K562 (cell line): ENCODE data around the gene GBX1. TPM values are rescaled to one million over a fixed set of nuclear protein-coding genes. Genes with fewer than 3 reads are reported as not detected.
A peak's percentile ranks its signal among the peaks of the same experiment; 100 is the strongest.

Experiments used
- CCNT2 ChIP-seq: IDR thresholded peaks from 2 replicates; pipeline ENCODE4 v1.6.1; 2011; ENCODE audit warnings: borderline replicate concordance, low read depth, mild to moderate bottlenecking, moderate library complexity, mixed read lengths, low read length; ENCODE audit not compliant: insufficient read length; ENCODE audit errors: extremely low read depth
- CREB1 ChIP-seq, 2 experiments: sonication (generic) in 1 of 2; formaldehyde crosslinking in 1 of 2; IDR thresholded peaks; 2 replicates each; pipeline versions ENCODE4 v1.6.1 to v1.8.0; 2012 to 2022; ENCODE audit warnings: inconsistent platforms in 1 of 2, mild to moderate bottlenecking in 1 of 2, missing genetic modification reagents in 1 of 2, moderate library complexity in 1 of 2
- EHMT2 ChIP-seq: fragments of 450-650 bp; IDR thresholded peaks from 2 replicates; pipeline ENCODE4 v1.6.1; 2018; ENCODE audit warnings: antibody characterized with exemption
- ELF4 ChIP-seq: fragments of 450-650 bp; formaldehyde crosslinking; IDR thresholded peaks from 2 replicates; pipeline ENCODE4 v1.4.0; 2022; ENCODE audit warnings: missing genetic modification characterization
- HEY1 ChIP-seq: fragments of 250-450 bp; sonication (Bioruptor Pico); IDR thresholded peaks from 2 replicates; pipeline ENCODE4 v1.5.0; 2020; ENCODE audit warnings: mild to moderate bottlenecking, moderate library complexity, borderline replicate concordance
- ID3 ChIP-seq, 2 experiments: fragments of 250-450 bp in 1 of 2; fragments of 450-650 bp in 1 of 2; sonication (Bioruptor Pico) in 1 of 2; IDR thresholded peaks; 2 replicates each; pipeline versions ENCODE4 v1.6.1 to v1.8.0; 2016 to 2021; ENCODE audit warnings: mild to moderate bottlenecking in 2 of 2, moderate library complexity in 2 of 2, missing compliant biosample characterization in 1 of 2, missing genetic modification characterization in 1 of 2
- ILF3 ChIP-seq: fragments of 450-650 bp; IDR thresholded peaks from 2 replicates; pipeline ENCODE4 v1.6.1; 2018; ENCODE audit warnings: antibody characterized with exemption, mild to moderate bottlenecking, moderate library complexity, borderline replicate concordance
- KLF1 ChIP-seq: fragments of 450-650 bp; IDR thresholded peaks from 2 replicates; pipeline ENCODE4 v1.6.1; 2016; ENCODE audit warnings: missing genetic modification characterization, missing compliant biosample characterization
- MAFF ChIP-seq: IDR thresholded peaks from 2 replicates; pipeline ENCODE4 v1.6.1; 2012; ENCODE audit warnings: low read length, improper control_type of control experiment
- MTA2 ChIP-seq: fragments of 450-650 bp; IDR thresholded peaks from 2 replicates; pipeline ENCODE4 v1.6.1; 2016; ENCODE audit warnings: low read depth
- MTA3 ChIP-seq: fragments of 450-650 bp; formaldehyde crosslinking; IDR thresholded peaks from 2 replicates; pipeline ENCODE4 v1.6.1; 2017; ENCODE audit warnings: mild to moderate bottlenecking, borderline replicate concordance
- NCOA1 ChIP-seq: fragments of 450-650 bp; IDR thresholded peaks from 2 replicates; pipeline ENCODE4 v1.6.1; 2016; ENCODE audit warnings: low read depth
- NR2C1 ChIP-seq, 2 experiments: fragments of 450-650 bp; IDR thresholded peaks; 2 replicates each; pipeline ENCODE4 v1.6.1; 2017; ENCODE audit warnings: mild to moderate bottlenecking in 2 of 2, antibody characterized with exemption in 1 of 2, inconsistent platforms in 1 of 2, missing compliant biosample characterization in 1 of 2, missing genetic modification characterization in 1 of 2
- RBFOX2 ChIP-seq: fragments of 200-400 bp; formaldehyde crosslinking; IDR thresholded peaks from 2 replicates; pipeline ENCODE4 v1.6.1; 2017; ENCODE audit warnings: low read depth, mild to moderate bottlenecking, low read length, moderate library complexity
- RBM25 ChIP-seq: fragments of 200-400 bp; formaldehyde crosslinking; IDR thresholded peaks from 2 replicates; pipeline ENCODE4 v1.6.1; 2018; ENCODE audit warnings: low read length, low read depth, moderate library complexity; ENCODE audit not compliant: severe bottlenecking
- TAF1 ChIP-seq: IDR thresholded peaks from 2 replicates; pipeline ENCODE4 v1.6.1; 2011; ENCODE audit warnings: mild to moderate bottlenecking, low read length, moderate library complexity; ENCODE audit not compliant: insufficient read depth, control insufficient read depth, severe bottlenecking; ENCODE audit errors: extremely low read depth
- TARDBP ChIP-seq: fragments of 450-650 bp; IDR thresholded peaks from 2 replicates; pipeline ENCODE4 v1.6.1; 2016
- TOE1 ChIP-seq, 2 experiments: fragments of 450-650 bp in 1 of 2; sonication (generic) in 1 of 2; formaldehyde crosslinking in 1 of 2; IDR thresholded peaks; 2 replicates each; pipeline versions ENCODE4 v1.7.1 to v1.8.0; 2016 to 2022; ENCODE audit warnings: borderline replicate concordance in 2 of 2, mild to moderate bottlenecking in 2 of 2, antibody characterized with exemption in 1 of 2, inconsistent platforms in 1 of 2, low read depth in 1 of 2, missing genetic modification reagents in 1 of 2, moderate library complexity in 1 of 2
- TRIM24 ChIP-seq, 2 experiments: fragments of 450-650 bp; IDR thresholded peaks; 2 replicates each; pipeline ENCODE4 v1.6.1; 2016
- TRIM25 ChIP-seq: fragments of 450-650 bp; IDR thresholded peaks from 2 replicates; pipeline ENCODE4 v1.7.0; 2016; ENCODE audit warnings: borderline replicate concordance
- ZNF274 ChIP-seq: IDR thresholded peaks from 2 replicates; pipeline ENCODE4 v1.6.1; 2011; ENCODE audit warnings: low read depth, mild to moderate bottlenecking, low read length, moderate library complexity, borderline replicate concordance
- ZNF444 ChIP-seq: fragments of 250-450 bp; sonication (Bioruptor Pico); IDR thresholded peaks from 2 replicates; pipeline ENCODE4 v1.4.0; 2020; ENCODE audit warnings: mild to moderate bottlenecking, moderate library complexity
- polyA plus RNA-seq, 8 experiments: library from polyadenylated mRNA; depleted of rRNA in 4 of 8; stranded (reverse) in 5 of 8; unstranded in 3 of 8; fragments of >200 nt; fragmentation: Nextera tagmentation in 2 of 8; fragmentation: Illumina TruSeq in 1 of 8; extraction: Ambion mirVana in 2 of 8; extraction: Trizol in 1 of 8; gene quantifications; 2 replicates each; pipeline versions ENCODE4 v1.2.1 to v1.2.3, GENCODE V29; 2011 to 2014; ENCODE audit warnings: inconsistent platforms in 1 of 8, missing spikeins in 1 of 8
- total RNA-seq, 7 experiments: library from RNA; depleted of rRNA in 6 of 7; stranded (reverse); fragments of >200 nt in 6 of 7; fragmentation: Illumina TruSeq in 2 of 7; extraction: Trizol in 2 of 7; gene quantifications; 2 replicates each; pipeline versions ENCODE4 v1.2.1 to v1.2.3, GENCODE V29; 2011 to 2021; ENCODE audit warnings: low replicate concordance in 1 of 7
- TF ChIP-seq, protein P1 (sequence below): sonication (generic); formaldehyde crosslinking; IDR thresholded peaks from 2 replicates; pipeline ENCODE4 v1.8.0; 2022; ENCODE audit warnings: missing genetic modification reagents, mild to moderate bottlenecking, moderate library complexity, borderline replicate concordance

Gene GBX1
- total and polyA plus RNA-seq, 9 of the 15 experiments (the other 6 are each of a cell fraction or from before 2014, with no cell fraction given), result not detected

DNA sequence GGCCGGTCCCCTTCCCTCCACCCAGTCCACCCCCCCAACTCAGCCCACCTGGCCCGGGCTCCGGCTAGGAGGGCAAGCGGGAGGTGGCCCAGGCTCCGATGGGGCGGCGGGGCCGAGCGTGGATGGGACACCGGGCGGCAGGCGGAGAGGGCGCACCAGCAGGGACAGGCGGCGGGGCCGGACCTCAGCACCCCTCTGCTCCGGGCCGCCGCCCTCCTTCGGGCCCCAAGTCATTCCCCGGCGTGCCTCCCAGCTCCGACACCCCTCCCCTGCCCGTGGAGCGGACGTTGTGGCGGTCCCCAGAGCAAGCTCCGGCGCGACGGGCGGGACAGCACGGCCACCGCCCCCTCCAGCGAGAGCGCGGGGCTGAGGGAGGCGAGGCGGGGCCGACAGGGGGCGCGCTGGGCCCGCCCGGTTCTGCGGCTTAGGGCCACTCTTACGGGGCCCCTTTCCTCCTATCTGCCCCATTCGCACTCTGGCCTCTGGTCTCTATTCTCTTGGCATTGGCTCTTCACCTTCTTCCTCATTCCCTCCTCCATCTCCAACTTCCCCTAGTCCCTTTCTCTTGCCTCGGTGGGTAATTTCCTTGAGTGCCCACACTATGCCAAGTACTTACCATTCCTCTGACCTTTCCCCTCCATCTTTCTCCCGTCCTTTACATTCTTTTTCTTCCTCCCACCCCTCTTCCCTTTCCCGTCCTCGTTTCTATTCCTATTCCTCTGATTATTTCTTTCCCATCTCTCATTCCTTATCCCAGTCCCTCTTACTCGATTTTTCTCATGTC lies 701 bp upstream of the GBX1 start (continued):
- TF ChIP-seq ZNF274 (no peak), MTA3 (peak; percentile 88), MTA2 (no peak; the same call in 1 of the 2 replicates), MAFF (no peak), TRIM25 (0 out of 2 replicates have a peak, but pooled peaks have one; percentile 92), TOE1 (IDR thresholded peaks at IDR 0.05; ENCODE audit: borderline replicate concordance) (peak; percentile 76; the same call in 1 of the 2 replicates), TOE1 (CRISPR knock-in tag; IDR thresholded peaks at IDR 0.05; ENCODE audit: borderline replicate concordance, low read depth) (no peak), HEY1 (no peak), TARDBP (peak; percentile 81), TAF1 (no peak), CREB1 (IDR thresholded peaks at IDR 0.05) (no peak; the same call in 1 of the 2 replicates), CREB1 (CRISPR knock-in tag; IDR thresholded peaks at IDR 0.05) (peak; percentile 57; the same call in 1 of the 2 replicates), RBM25 (peak; percentile 18), ZNF444 (no peak), TRIM24 (IDR thresholded peaks at IDR 0.05) (peak; percentile 10 to 46; a peak in 1 of 4 replicates), KLF1 (0 out of 2 replicates have a peak, but pooled peaks have one; percentile 13), ID3 (CRISPR knock-in tag; IDR thresholded peaks at IDR 0.05) (no peak), ID3 (tag; IDR thresholded peaks at IDR 0.05) (0 out of 2 replicates have a peak, but pooled peaks have one; percentile 30), RBFOX2 (0 out of 2 replicates have a peak, but pooled peaks have one; percentile 32), EHMT2 (peak; percentile 62; the same call in 1 of the 2 replicates), ILF3 (no peak), ELF4 (peak; percentile 51; the same call in 1 of the 2 replicates), CCNT2 (peak; percentile 41), NCOA1 (0 out of 2 replicates have a peak, but pooled peaks have one; percentile 53), NR2C1 (IDR thresholded peaks at IDR 0.05) (no peak), NR2C1 (tag; IDR thresholded peaks at IDR 0.05) (no peak)
- TF ChIP-seq, protein P1, sequence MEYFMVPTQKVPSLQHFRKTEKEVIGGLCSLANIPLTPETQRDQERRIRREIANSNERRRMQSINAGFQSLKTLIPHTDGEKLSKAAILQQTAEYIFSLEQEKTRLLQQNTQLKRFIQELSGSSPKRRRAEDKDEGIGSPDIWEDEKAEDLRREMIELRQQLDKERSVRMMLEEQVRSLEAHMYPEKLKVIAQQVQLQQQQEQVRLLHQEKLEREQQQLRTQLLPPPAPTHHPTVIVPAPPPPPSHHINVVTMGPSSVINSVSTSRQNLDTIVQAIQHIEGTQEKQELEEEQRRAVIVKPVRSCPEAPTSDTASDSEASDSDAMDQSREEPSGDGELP (CRISPR knock-in tag), result peak; percentile 34; the same call in 1 of the 2 replicates
